GM12864 (cell line): Measurements from ENCODE around the gene ERCC8.

ENCODE experiments used
- DNase-seq: peaks from one replicate; pipeline ENCODE4 v3.0.0-alpha.2; 2011; ENCODE audit warnings: low read depth
- H3K4me3 ChIP-seq: 2 replicates; pipeline ENCODE4 v1.5.1; 2011; ENCODE audit warnings: mild to moderate bottlenecking, low read depth, low read length, control low read depth
- TF ChIP-seq, protein P1 (sequence below): IDR thresholded peaks from 2 replicates; pipeline ENCODE4 v1.5.1; 2011; ENCODE audit warnings: low read depth, mild to moderate bottlenecking, moderate library complexity, low read length, control low read depth, inconsistent platforms; ENCODE audit errors: missing control alignments

Gene ERCC8

DNA sequence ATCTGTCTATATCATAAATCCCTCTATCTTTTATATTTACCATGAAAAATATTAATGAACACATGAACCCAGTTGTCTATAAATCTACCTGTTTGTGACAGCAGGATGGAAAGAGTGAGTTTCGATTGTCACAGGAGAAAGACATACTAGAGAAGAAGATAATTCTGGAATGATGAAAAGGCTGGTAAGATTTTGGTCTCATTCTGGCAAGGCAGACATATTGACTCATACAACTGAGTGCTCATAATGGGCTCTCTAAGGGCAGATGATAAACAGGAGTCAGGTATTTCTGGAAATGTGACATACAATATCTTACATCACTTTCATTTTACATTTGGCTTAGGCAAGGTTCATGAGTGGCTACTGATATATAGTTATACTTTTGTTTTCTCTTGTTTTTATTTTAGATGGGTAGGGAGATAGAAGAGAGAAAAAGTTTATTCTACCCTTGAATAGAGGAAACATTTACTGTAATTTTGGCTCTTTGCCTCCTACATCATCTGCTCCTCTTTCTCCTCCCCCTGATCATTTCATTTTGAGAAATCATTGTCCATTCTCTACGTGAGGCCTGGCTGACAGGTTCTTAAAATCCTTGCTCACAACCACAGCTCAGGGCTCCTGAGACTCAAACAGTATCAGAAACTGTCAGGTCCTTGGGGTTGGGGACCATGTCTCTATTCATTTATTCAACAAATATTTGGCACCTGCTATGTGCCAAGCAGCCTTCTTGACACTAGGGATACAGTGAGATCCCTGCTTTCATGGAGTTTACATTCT, 115.2 kb downstream of the ERCC8 start:
- no peak overlapping the region for H3K4me3 ChIP-seq
- no peak for DNase-seq
- TF ChIP-seq, protein P1, sequence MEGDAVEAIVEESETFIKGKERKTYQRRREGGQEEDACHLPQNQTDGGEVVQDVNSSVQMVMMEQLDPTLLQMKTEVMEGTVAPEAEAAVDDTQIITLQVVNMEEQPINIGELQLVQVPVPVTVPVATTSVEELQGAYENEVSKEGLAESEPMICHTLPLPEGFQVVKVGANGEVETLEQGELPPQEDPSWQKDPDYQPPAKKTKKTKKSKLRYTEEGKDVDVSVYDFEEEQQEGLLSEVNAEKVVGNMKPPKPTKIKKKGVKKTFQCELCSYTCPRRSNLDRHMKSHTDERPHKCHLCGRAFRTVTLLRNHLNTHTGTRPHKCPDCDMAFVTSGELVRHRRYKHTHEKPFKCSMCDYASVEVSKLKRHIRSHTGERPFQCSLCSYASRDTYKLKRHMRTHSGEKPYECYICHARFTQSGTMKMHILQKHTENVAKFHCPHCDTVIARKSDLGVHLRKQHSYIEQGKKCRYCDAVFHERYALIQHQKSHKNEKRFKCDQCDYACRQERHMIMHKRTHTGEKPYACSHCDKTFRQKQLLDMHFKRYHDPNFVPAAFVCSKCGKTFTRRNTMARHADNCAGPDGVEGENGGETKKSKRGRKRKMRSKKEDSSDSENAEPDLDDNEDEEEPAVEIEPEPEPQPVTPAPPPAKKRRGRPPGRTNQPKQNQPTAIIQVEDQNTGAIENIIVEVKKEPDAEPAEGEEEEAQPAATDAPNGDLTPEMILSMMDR, result no peak

DNA sequence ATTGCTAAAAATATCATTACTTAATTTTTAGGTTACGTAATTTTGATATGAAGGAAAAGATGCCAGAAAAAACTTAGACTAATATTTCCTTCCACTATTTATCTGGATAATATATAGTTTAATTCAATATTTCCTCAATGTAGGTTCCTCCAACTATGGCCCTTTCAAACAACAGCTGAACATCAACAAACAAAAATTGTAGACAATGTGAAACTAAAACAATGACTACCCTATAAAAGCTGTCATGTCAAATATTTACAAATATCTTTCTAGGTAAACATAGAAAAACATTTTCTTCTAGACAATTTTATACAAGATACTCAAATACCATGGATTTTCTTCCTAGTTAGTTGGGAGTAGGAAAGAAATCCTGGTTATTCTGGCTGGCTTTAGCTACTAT, 117.7 kb downstream of the ERCC8 start:
- TF ChIP-seq, protein P1, result no peak
- no peak for DNase-seq
- no peak overlapping the region for H3K4me3 ChIP-seq

DNA sequence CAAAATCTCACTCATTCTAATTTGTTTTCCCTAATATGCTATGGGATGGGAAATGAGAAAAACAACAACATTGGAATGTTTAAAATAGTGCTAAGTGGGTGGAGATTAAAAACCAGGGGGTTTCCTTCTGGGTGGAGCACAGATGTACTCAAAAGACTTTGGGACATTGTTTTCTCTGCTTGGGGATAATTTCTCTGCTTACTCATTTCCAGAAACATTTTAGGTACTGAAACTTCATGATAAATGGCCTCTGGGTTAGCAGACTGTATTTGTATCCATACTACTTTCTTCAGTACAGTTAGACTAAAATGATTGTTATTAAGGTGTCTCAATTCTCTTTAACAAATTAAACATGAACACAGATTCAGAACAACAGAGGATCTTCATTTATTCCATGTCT, 118.2 kb downstream of the ERCC8 start:
- H3K4me3 ChIP-seq, result no peak overlapping the region
- TF ChIP-seq, protein P1, result no peak
- no peak for DNase-seq
